Retinal pigment epithelial cell (primary cell): ENCODE data around the gene MGLL.

ENCODE experiments used
- DNase-seq: peaks from one replicate; pipeline ENCODE4 v3.0.0-alpha.2; 2010; ENCODE audit warnings: low read depth
- H3K4me3 ChIP-seq: 2 replicates; pipeline ENCODE4 v1.5.1; 2011; ENCODE audit warnings: mild to moderate bottlenecking, low read length, control low read depth, moderate library complexity
- TF ChIP-seq, protein P1 (sequence below): conservative IDR thresholded peaks from 2 replicates; pipeline ENCODE4 v1.5.1; 2011; ENCODE audit warnings: low read depth, low read length, control low read depth, inconsistent platforms

MGLL gene

DNA sequence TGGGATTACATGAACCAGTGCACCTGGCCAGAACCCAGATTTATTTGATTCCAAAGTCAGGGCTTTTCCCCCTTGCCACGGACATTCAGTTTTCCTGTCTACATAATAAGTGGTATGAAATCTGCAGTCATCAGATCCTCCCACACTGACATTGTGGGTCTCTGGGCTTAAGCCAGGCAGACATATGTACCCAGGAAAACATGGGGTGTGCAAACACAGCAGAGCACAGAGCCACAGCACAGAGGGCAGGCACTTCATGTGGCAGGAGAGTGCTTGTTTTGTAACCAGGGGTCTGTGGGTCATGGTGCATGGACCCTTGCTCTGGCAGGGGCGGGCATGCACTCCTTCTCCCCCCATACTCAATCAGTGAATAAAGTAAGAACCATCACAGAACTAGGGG is 155.6 kb downstream of the MGLL start:
- no peak for DNase-seq
- TF ChIP-seq, protein P1, sequence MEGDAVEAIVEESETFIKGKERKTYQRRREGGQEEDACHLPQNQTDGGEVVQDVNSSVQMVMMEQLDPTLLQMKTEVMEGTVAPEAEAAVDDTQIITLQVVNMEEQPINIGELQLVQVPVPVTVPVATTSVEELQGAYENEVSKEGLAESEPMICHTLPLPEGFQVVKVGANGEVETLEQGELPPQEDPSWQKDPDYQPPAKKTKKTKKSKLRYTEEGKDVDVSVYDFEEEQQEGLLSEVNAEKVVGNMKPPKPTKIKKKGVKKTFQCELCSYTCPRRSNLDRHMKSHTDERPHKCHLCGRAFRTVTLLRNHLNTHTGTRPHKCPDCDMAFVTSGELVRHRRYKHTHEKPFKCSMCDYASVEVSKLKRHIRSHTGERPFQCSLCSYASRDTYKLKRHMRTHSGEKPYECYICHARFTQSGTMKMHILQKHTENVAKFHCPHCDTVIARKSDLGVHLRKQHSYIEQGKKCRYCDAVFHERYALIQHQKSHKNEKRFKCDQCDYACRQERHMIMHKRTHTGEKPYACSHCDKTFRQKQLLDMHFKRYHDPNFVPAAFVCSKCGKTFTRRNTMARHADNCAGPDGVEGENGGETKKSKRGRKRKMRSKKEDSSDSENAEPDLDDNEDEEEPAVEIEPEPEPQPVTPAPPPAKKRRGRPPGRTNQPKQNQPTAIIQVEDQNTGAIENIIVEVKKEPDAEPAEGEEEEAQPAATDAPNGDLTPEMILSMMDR = no peak
- no peak overlapping the region for H3K4me3 ChIP-seq

DNA sequence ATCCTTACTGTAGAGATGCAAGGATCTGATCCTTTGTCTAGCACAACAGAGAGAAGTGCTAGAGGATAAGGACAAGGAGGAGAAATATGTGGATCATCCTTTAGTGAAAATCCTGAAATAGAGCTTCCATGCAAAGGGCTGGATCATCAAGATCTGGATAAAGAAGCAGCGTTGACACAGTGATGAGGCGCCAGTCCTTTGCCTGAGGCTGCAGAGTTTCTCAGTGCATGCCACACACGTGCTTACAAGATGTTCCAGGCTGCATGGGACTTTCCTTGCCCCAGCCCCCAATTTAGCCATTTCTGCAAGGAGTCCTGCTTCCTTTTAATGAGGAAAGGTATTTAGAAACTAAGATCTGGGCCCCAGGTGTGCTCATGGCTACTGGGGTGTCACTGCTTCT is 156.7 kb downstream of the MGLL start:
- no peak for DNase-seq
- TF ChIP-seq, protein P1 = no peak
- no peak overlapping the region for H3K4me3 ChIP-seq

DNA sequence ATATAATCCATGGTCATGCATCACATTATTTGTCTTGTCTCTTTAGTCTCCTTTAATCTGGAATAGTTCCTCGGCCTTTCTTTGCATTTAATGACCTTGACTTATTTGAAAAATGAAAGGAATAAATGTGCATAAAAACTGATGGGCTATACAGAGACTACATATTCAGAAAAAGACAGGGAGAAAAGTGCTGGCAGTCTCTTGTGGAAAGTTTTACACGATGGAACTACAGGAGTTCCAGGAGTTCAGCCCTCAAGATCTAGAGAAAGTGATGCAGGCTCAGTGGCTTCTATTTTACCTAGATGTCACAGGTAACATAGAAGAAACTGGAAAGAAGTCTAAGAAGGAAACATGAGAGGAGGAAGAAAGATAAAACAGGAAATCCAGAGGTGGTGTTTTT is 157.2 kb downstream of the MGLL start:
- TF ChIP-seq, protein P1 = no peak
- H3K4me3 ChIP-seq = no peak overlapping the region
- no peak for DNase-seq

DNA sequence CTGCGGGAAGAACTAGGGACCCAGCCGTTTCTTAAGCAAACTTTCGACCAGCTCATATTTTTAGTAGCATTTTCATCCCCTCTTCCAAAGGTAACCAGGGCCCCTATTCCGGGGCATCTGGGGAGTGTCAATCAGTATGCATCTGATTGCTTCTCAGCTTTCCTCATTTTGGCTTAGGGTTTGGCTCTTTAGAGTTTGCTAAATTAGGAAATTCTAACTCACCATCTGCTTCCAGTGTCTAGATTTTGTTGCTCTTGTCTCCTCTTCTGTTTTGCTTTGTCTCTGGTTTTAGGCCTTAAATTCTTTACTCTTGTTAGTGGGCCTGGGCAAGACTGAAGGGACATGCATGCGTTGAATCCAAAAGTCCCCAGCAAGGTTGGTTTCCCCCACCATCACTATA is 159.2 kb downstream of the MGLL start:
- no peak for DNase-seq
- TF ChIP-seq, protein P1 = no peak
- no peak overlapping the region for H3K4me3 ChIP-seq

DNA sequence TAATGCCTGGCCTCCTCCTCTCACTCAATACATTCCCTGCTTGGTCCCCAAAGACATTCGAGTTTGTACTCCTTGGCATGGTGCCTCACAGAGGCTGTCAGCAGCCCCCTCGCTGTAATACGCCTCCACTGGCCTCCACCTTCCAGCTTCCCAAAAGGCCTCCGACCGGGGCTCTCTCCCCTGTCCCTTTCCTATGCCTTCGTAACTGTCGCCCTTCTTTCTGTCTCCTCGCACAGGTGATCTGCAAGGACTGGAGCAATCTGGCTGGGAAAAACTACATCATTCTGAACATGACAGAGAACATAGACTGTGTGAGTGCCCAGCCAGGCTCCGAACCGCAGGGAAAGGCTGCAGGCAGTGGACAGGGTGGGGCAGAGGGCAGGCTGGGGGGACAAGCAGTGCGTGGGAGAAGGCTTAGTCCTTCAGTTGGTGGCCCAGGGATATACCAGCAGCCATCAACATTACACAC is 160.3 kb downstream of the MGLL start:
- H3K4me3 ChIP-seq = no peak overlapping the region
- DNase-seq = no peak
- TF ChIP-seq, protein P1 = no peak

DNA sequence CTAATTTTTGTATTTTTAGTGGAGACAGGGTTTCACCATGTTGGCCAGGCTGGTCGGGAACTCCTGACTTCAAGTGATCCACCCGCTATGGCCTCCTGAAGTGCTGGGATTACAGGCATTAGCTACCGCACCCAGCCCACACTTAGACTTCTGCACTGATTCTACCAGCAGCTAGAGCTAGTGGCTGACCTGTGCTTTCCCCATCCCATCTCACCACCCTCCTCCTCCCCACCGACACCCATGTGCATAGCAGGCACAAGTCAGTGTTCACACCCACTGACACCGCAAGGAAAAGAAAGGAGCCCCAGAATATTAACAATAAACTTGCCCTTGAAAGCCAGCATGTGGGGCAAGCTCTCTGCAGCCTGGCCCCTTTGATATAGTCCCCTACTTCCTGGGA is 160.7 kb downstream of the MGLL start:
- TF ChIP-seq, protein P1 = no peak
- DNase-seq = no peak
- no peak overlapping the region for H3K4me3 ChIP-seq

DNA sequence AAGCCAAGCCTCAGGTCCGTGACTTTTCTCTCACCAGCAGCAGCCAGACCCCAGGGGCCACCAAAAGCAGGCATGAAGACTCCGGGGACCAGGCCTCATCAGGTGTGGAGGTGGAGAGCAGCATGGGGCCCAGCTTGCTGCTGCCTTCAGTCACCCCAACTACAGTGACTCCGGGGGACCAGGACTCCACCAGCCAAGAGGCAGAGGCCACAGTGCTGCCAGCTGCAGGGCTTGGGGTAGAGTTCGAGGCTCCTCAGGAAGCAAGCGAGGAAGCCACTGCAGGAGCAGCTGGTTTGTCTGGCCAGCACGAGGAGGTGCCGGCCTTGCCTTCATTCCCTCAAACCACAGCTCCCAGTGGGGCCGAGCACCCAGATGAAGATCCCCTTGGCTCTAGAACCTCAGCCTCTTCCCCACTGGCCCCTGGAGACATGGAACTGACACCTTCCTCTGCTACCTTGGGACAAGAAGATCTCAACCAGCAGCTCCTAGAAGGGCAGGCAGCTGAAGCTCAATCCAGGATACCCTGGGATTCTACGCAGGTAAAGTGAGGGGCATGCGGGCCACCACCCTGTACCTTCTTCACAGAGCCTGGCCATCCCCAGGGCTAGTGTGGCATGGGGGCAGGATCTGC is 161.6 kb downstream of the MGLL start:
- TF ChIP-seq, protein P1 = no peak
- no peak for DNase-seq
- no peak overlapping the region for H3K4me3 ChIP-seq
